Urinary bladder (tissue), 4 donors: ENCODE results near the gene TMEM14A. TPM values are rescaled to one million over a fixed set of nuclear protein-coding genes. Genes with fewer than 3 reads are reported as not detected.

Experiments used
- DNase-seq: peaks from one replicate; pipeline ENCODE4 v3.0.0-alpha.2; 2015; ENCODE audit errors: extremely low spot score
- H3K27ac ChIP-seq: one replicate; pipeline ENCODE4 v1.5.1; 2013; ENCODE audit warnings: low read depth, mild to moderate bottlenecking, moderate library complexity
- H3K36me3 ChIP-seq: one replicate; pipeline ENCODE4 v1.6.1; 2013; ENCODE audit warnings: mild to moderate bottlenecking, moderate library complexity; ENCODE audit not compliant: insufficient read depth
- H3K4me1 ChIP-seq: one replicate; pipeline ENCODE4 v1.6.1; 2013; ENCODE audit warnings: mild to moderate bottlenecking, moderate library complexity; ENCODE audit not compliant: insufficient read depth
- H3K4me3 ChIP-seq: one replicate; pipeline ENCODE4 v1.5.1; 2013; ENCODE audit warnings: low read depth, low read length
- WGBS: extraction: QIAGEN DNeasy Blood & Tissue Kit; methylation state at CpG from one replicate; pipeline ENCODE4 v1.1.7; 2013; 5-methylcytosine and 5-hydroxymethylcytosine counted together
- polyA plus RNA-seq: library from polyadenylated mRNA; stranded (reverse); fragments of 200-250 nt; gene quantifications from one replicate; pipeline ENCODE4 v1.2.3, GENCODE V29; 2013
- total RNA-seq: library from RNA; depleted of rRNA; stranded (reverse); fragments of >200 nt; gene quantifications from one replicate; pipeline ENCODE4 v1.2.3, GENCODE V29; 2014
- donor health status: healthy with polysubstance abuse.
- donor health status: healthy.

The TMEM14A gene, protein sequence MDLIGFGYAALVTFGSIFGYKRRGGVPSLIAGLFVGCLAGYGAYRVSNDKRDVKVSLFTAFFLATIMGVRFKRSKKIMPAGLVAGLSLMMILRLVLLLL
- total RNA-seq (34.2 TPM), polyA plus RNA-seq (36.4 TPM)

- Histone ChIP-seq H3K4me3 (peak within 1 kb of the TSS; percentile 63), H3K36me3 (no peaks in the 10 kb centered on the region), H3K27ac (no peak within 1 kb of the TSS), H3K4me1 (peaks cover 2% of the 10 kb centered on the region)
- 3% methylated on average over 42 of the region's 42 CpGs for WGBS
- DNase-seq = peak; percentile 71
Observed at GRCh38 chr6:52670502-52671409, at the start of gene TMEM14A. Gene TMEM14A, plus strand, starts transcription at chr6:52671113. Its CDS starts 5,990 bp downstream, at chr6:52677103.

GRCh38 chr6:52621631-52622030 is 49.3 kb upstream of the TMEM14A start:
- Histone ChIP-seq H3K36me3 (no peaks in the 10 kb centered on the region), H3K4me1 (no peaks in the 10 kb centered on the region), H3K4me3 (no peak overlapping the region), H3K27ac (no peak overlapping the region)
- 79% methylated on average over 1 of the region's 1 CpG for WGBS
- no peak for DNase-seq

DNA sequence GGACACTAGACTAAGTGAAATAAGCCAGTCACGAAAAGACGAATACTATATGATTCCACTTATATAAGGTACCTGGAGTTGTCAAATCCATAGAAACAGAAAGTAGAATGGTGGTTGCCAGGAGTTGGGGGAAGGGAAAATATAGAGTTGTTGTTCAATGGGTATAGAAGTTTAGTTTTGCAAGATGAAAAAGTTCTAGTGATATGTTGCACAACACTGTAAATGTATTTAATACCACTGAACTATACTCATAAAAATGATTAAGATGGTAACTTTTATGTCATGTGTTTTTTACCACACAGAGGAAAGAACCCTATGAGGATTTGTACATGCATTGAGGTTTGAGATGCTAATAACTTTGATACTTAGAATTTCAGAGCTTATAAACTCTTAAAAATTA is 48.1 kb upstream of the TMEM14A start:
- Histone ChIP-seq H3K4me3 (no peak overlapping the region), H3K36me3 (no peaks in the 10 kb centered on the region), H3K4me1 (no peaks in the 10 kb centered on the region), H3K27ac (no peak overlapping the region)
- no peak for DNase-seq
- 87% methylated on average over 2 of the region's 2 CpGs for WGBS

GRCh38 chr6:52632011-52632410 is 38.9 kb upstream of the TMEM14A start:
- Histone ChIP-seq H3K4me1 (no peaks in the 10 kb centered on the region), H3K36me3 (no peaks in the 10 kb centered on the region), H3K4me3 (no peak overlapping the region), H3K27ac (no peak overlapping the region)
- no peak for DNase-seq
- 93% methylated on average over 1 of the region's 1 CpG for WGBS

- Histone ChIP-seq H3K4me1 (no peaks in the 10 kb centered on the region), H3K27ac (no peak overlapping the region), H3K4me3 (no peak overlapping the region), H3K36me3 (no peaks in the 10 kb centered on the region)
- DNase-seq = no peak
- WGBS = 66% methylated on average over 3 of the region's 3 CpGs
Observed at GRCh38 chr6:52634211-52634610, 36.7 kb upstream of the TMEM14A start.

GRCh38 chr6:52635049-52635577 is 35.8 kb upstream of the TMEM14A start:
- Histone ChIP-seq H3K4me1 (no peaks in the 10 kb centered on the region), H3K27ac (no peak overlapping the region), H3K36me3 (no peaks in the 10 kb centered on the region), H3K4me3 (no peak overlapping the region)
- DNase-seq = no peak
- 70% methylated on average over 5 of the region's 5 CpGs for WGBS

DNA sequence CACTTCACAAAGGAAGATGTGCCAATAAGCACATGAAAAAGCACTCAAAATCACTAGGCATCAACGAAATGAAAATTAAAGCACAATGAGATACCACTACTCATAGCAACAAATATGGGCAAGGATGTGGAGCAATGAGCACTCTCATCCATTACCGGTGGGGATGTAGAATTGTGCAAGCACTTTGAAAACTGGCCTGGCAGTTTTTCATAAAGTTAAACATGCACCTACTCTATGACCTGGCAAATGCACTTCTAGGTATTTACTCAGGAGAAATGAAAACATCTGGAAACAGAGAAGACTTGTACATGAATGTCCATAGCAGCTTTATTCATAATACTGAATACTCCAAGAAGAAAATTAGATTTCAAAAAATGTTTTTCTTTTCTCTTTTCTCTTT is 34.1 kb upstream of the TMEM14A start:
- Histone ChIP-seq H3K27ac (no peak overlapping the region), H3K4me3 (no peak overlapping the region), H3K4me1 (no peaks in the 10 kb centered on the region), H3K36me3 (no peaks in the 10 kb centered on the region)
- 77% methylated on average over 2 of the region's 2 CpGs for WGBS
- no peak for DNase-seq

- WGBS = over 99% methylated on average over 2 of the region's 2 CpGs
- Histone ChIP-seq H3K27ac (no peak overlapping the region), H3K4me3 (no peak overlapping the region), H3K36me3 (no peaks in the 10 kb centered on the region), H3K4me1 (no peaks in the 10 kb centered on the region)
- no peak for DNase-seq
Observed at GRCh38 chr6:52639493-52639892, 31.4 kb upstream of the TMEM14A start.

DNA sequence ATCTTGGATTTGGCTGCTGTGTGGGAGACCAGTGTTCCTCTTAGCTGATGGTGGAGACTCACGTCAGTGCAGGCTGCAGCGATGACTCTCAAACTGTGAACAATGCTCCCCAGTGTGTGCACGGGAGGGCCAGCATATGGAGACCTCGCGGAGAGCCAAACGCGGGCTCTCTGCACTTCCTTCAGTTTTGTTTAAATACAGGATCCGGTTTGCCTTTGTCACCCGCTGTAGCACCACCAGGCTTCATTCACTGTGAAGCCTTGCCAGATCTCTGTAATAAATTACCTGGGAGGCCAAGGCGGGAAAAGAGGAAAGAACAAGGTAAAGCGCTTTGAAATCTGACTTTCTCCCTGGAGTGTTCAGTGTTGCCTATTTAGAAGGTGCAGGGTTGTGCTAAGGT is 30.7 kb upstream of the TMEM14A start:
- Histone ChIP-seq H3K4me1 (no peaks in the 10 kb centered on the region), H3K27ac (no peak overlapping the region), H3K36me3 (no peaks in the 10 kb centered on the region), H3K4me3 (no peak overlapping the region)
- WGBS = 43% methylated on average over 11 of the region's 11 CpGs
- DNase-seq = no peak

GRCh38 chr6:52640916-52641315 is 30.0 kb upstream of the TMEM14A start:
- Histone ChIP-seq H3K4me3 (no peak overlapping the region), H3K36me3 (no peaks in the 10 kb centered on the region), H3K27ac (no peak overlapping the region), H3K4me1 (no peaks in the 10 kb centered on the region)
- WGBS = 89% methylated on average over 5 of the region's 5 CpGs
- no peak for DNase-seq

DNA sequence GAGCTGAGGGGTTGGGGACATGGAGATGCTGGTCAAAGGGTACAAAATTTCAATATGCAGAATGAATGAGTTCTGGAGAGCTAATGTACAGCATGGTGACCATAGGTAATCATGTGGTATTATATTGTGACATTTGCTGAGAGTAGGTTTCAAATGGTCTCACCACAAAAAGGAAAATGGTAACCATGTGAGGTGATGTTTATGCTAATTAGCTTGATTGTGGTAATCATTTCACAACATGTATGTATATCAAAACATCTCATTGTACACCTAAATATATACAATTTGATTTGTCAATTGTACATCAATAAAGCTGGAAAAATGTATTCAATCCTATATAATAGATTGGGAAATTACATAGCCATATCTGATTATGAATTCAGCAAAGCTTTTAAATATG is 29.5 kb upstream of the TMEM14A start:
- no peak overlapping the region for H3K27ac ChIP-seq
- H3K4me3 ChIP-seq = no peak overlapping the region
- DNase-seq = no peak
- H3K4me1 ChIP-seq = no peaks in the 10 kb centered on the region
- H3K36me3 ChIP-seq = no peaks in the 10 kb centered on the region

- no peak overlapping the region for H3K4me3 ChIP-seq
- DNase-seq = no peak
- H3K27ac ChIP-seq = no peak overlapping the region
- 33% methylated on average over 3 of the region's 3 CpGs for WGBS
- no peaks in the 10 kb centered on the region for H3K4me1 ChIP-seq
- no peaks in the 10 kb centered on the region for H3K36me3 ChIP-seq
Observed at GRCh38 chr6:52641826-52642225, 29.1 kb upstream of the TMEM14A start.

GRCh38 chr6:52642368-52642767 is 28.5 kb upstream of the TMEM14A start:
- Histone ChIP-seq H3K27ac (no peak overlapping the region), H3K4me1 (no peaks in the 10 kb centered on the region), H3K36me3 (no peaks in the 10 kb centered on the region), H3K4me3 (no peak overlapping the region)
- WGBS = 61% methylated on average over 2 of the region's 2 CpGs
- DNase-seq = no peak

DNA sequence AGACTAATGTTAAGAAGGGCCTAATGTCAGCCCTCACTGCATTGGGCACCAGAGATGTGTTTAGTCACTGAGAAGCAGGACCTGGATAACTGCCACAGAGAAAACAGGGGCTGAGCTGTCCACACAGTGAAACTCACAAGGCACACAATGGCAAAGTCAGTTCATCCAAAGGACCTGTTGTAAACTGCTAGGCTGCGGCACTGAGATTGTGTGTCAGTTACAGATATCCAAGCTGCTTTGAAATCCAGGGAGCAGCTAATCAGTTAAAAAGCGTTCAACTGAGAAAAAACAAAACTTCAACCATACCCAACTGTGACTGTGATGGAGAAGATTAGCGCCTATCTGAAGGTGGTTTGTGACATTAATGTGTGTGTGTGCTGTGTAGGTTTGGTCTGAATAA is 27.8 kb upstream of the TMEM14A start:
- H3K27ac ChIP-seq = no peak overlapping the region
- DNase-seq = no peak
- 89% methylated on average over 3 of the region's 3 CpGs for WGBS
- no peaks in the 10 kb centered on the region for H3K36me3 ChIP-seq
- H3K4me3 ChIP-seq = no peak overlapping the region
- no peaks in the 10 kb centered on the region for H3K4me1 ChIP-seq
